H1 (cell line): ENCODE measurements around the gene FBXO44. TPM values are rescaled to one million over a fixed set of nuclear protein-coding genes. Genes with fewer than 3 reads are reported as not detected.

Experiments
- CTCF ChIA-PET: fragments of 300-600 bp; sonication (Branson Sonifier 250); formaldehyde crosslinking; loops from one replicate; lab custom pipeline; 2021; ENCODE audit not compliant: partially characterized antibody; lab: Charles Lee
- POLR2A ChIA-PET: fragments of 300-600 bp; sonication (Branson Sonifier 250); formaldehyde crosslinking; loops from one replicate; lab custom pipeline; 2021; ENCODE audit warnings: inconsistent platforms; ENCODE audit not compliant: partially characterized antibody; lab: Charles Lee
- DNase-seq, 2 experiments: peaks; one replicate each; pipeline versions ENCODE4 v3.0.0 to v3.0.0-alpha.2; 2010 to 2022; ENCODE audit warnings: low spot score in 2 of 2, low read depth in 1 of 2, mixed read lengths in 1 of 2
- FAIRE-seq: peaks from 2 replicates; lab custom pipeline; 2011; peaks lifted over from hg19 to GRCh38; lab: Jason Lieb, UNC
- H2AFZ ChIP-seq: 2 replicates; pipeline ENCODE4 v1.8.1; 2012; ENCODE audit warnings: low read length, inconsistent platforms
- H2AK5ac ChIP-seq: 2 replicates; pipeline ENCODE4 v1.6.1; 2013; ENCODE audit warnings: low read depth, low read length
- H2BK120ac ChIP-seq: replicated peaks from 2 replicates; pipeline ENCODE3; 2013; ENCODE audit warnings: low read depth, low read length, inconsistent platforms
- H2BK12ac ChIP-seq: 2 replicates; pipeline ENCODE4 v1.6.1; 2013; ENCODE audit warnings: low read depth, low read length
- H2BK15ac ChIP-seq: 2 replicates; pipeline ENCODE4 v1.6.1; 2013; ENCODE audit warnings: low read length
- H2BK20ac ChIP-seq: 2 replicates; pipeline ENCODE4 v1.6.1; 2013; ENCODE audit warnings: low read length
- H2BK5ac ChIP-seq: 2 replicates; pipeline ENCODE4 v1.6.1; 2013; ENCODE audit warnings: low read depth, low read length
- H3K14ac ChIP-seq: 2 replicates; pipeline ENCODE4 v1.6.1; 2013; ENCODE audit warnings: inconsistent platforms; ENCODE audit not compliant: insufficient read length
- H3K18ac ChIP-seq: 2 replicates; pipeline ENCODE4 v1.6.1; 2013; ENCODE audit warnings: low read length; ENCODE audit errors: extremely low read depth
- H3K23ac ChIP-seq: 2 replicates; pipeline ENCODE4 v1.6.1; 2013; ENCODE audit warnings: inconsistent platforms; ENCODE audit not compliant: insufficient read length
- H3K23me2 ChIP-seq: 2 replicates; pipeline ENCODE4 v1.6.1; 2013; ENCODE audit warnings: low read depth, low read length
- H3K27ac ChIP-seq: 2 replicates; pipeline ENCODE4 v1.6.1; 2011; ENCODE audit warnings: low read depth, low read length, inconsistent platforms
- H3K27me3 ChIP-seq, 4 experiments: replicated peaks in 1 of 4; 1 replicate in 1 of 4; 2 replicates in 3 of 4; pipeline versions ENCODE4 v1.6.1 to v1.8.1; 2011 to 2013; ENCODE audit warnings: low read length in 3 of 4, mild to moderate bottlenecking in 3 of 4, inconsistent platforms in 2 of 4, mixed read lengths in 2 of 4, moderate library complexity in 1 of 4; ENCODE audit not compliant: control insufficient read depth in 3 of 4, insufficient read depth in 3 of 4; ENCODE audit errors: extremely low read depth in 1 of 4
- H3K36me3 ChIP-seq, 4 experiments: 2 replicates each; pipeline versions ENCODE4 v1.6.1 to v1.8.1; 2011 to 2013; ENCODE audit warnings: mild to moderate bottlenecking in 4 of 4, low read length in 3 of 4, moderate library complexity in 2 of 4, control low read depth in 1 of 4, inconsistent platforms in 1 of 4; ENCODE audit not compliant: insufficient read depth in 4 of 4, control insufficient read depth in 2 of 4
- H3K4ac ChIP-seq: replicated peaks from 2 replicates; pipeline ENCODE3; 2013; ENCODE audit warnings: low read length, low read depth, mixed read lengths, inconsistent platforms; ENCODE audit not compliant: insufficient read length
- H3K4me1 ChIP-seq, 4 experiments: replicated peaks in 1 of 4; 1 replicate in 1 of 4; 2 replicates in 3 of 4; pipeline versions ENCODE4 v1.6.1 to v1.8.1; 2011 to 2013; ENCODE audit warnings: low read length in 3 of 4, inconsistent platforms in 2 of 4, mixed read lengths in 1 of 4; ENCODE audit not compliant: insufficient read depth in 4 of 4, control insufficient read depth in 3 of 4
- H3K4me2 ChIP-seq, 2 experiments: 2 replicates each; pipeline versions ENCODE4 v1.6.1 to v1.8.1; 2011 to 2013; ENCODE audit warnings: low read depth in 2 of 2, low read length in 2 of 2, control low read depth in 1 of 2, inconsistent platforms in 1 of 2, mild to moderate bottlenecking in 1 of 2; ENCODE audit not compliant: insufficient read depth in 1 of 2
- H3K4me3 ChIP-seq, 4 experiments: fragments of 200-600, 300-600 bp in 1 of 4; sonication (generic), shearing (Covaris generic), sonication (Bioruptor Twin) in 1 of 4; 2 replicates each; pipeline versions ENCODE4 v1.5.1 to v1.8.1; 2011 to 2016; ENCODE audit warnings: low read length in 4 of 4, low read depth in 3 of 4, control low read depth in 2 of 4, inconsistent platforms in 2 of 4, mild to moderate bottlenecking in 2 of 4, mixed read lengths in 1 of 4, moderate library complexity in 1 of 4; ENCODE audit not compliant: insufficient read depth in 2 of 4; ENCODE audit errors: extremely low read depth in 1 of 4
- H3K56ac ChIP-seq: replicated peaks from 2 replicates; pipeline ENCODE3; 2013; ENCODE audit warnings: low read depth, mild to moderate bottlenecking, mixed read lengths, low read length, inconsistent platforms; ENCODE audit not compliant: insufficient read length
- H3K79me1 ChIP-seq: 2 replicates; pipeline ENCODE4 v1.6.1; 2013; ENCODE audit warnings: low read depth, low read length, control low read depth
- H3K79me2 ChIP-seq, 2 experiments: 2 replicates each; pipeline versions ENCODE4 v1.6.1 to v1.8.1; 2012 to 2013; ENCODE audit warnings: low read length in 2 of 2, mild to moderate bottlenecking in 2 of 2, inconsistent platforms in 1 of 2; ENCODE audit not compliant: insufficient read depth in 2 of 2, control insufficient read depth in 1 of 2
- H3K9ac ChIP-seq, 4 experiments: replicated peaks in 1 of 4; 1 replicate in 1 of 4; 2 replicates in 3 of 4; pipeline versions ENCODE4 v1.6.1 to v1.8.1; 2011 to 2013; ENCODE audit warnings: low read depth in 3 of 4, low read length in 3 of 4, control low read depth in 2 of 4, mild to moderate bottlenecking in 2 of 4, moderate library complexity in 2 of 4, inconsistent platforms in 1 of 4; ENCODE audit errors: extremely low read depth in 1 of 4
- H3K9me3 ChIP-seq, 2 experiments: 2 replicates each; pipeline versions ENCODE4 v1.6.1 to v1.8.1; 2012 to 2013; ENCODE audit warnings: mild to moderate bottlenecking in 2 of 2, moderate library complexity in 2 of 2, control low read depth in 1 of 2, inconsistent platforms in 1 of 2, low read depth in 1 of 2, low read length in 1 of 2, mixed read lengths in 1 of 2; ENCODE audit not compliant: insufficient read depth in 2 of 2
- H4K20me1 ChIP-seq, 2 experiments: replicated peaks in 1 of 2; 2 replicates each; pipeline versions ENCODE3 to v1.8.1; 2011 to 2013; ENCODE audit warnings: inconsistent platforms in 2 of 2, low read length in 2 of 2, mild to moderate bottlenecking in 1 of 2; ENCODE audit not compliant: insufficient read depth in 2 of 2, control insufficient read depth in 1 of 2
- H4K5ac ChIP-seq: 2 replicates; pipeline ENCODE4 v1.6.1; 2013; ENCODE audit warnings: low read length, low read depth, mixed read lengths, inconsistent platforms; ENCODE audit not compliant: insufficient read length
- H4K8ac ChIP-seq: 2 replicates; pipeline ENCODE4 v1.8.0; 2013; ENCODE audit warnings: mild to moderate bottlenecking, moderate library complexity, low read length, inconsistent platforms; ENCODE audit not compliant: insufficient read depth; ENCODE audit errors: extremely low read depth
- H4K91ac ChIP-seq: replicated peaks from 2 replicates; pipeline ENCODE3; 2013; ENCODE audit warnings: low read length, mixed read lengths, inconsistent platforms; ENCODE audit not compliant: insufficient read length
- CHD2 ChIP-seq: IDR thresholded peaks from 2 replicates; pipeline ENCODE4 v1.6.1; 2012; ENCODE audit warnings: low read length, improper control_type of control experiment
- CTCF ChIP-seq, 3 experiments: IDR thresholded peaks; 1 replicate in 2 of 3; 2 replicates in 1 of 3; pipeline versions ENCODE4 v1.5.1 to v1.6.1; 2011; ENCODE audit warnings: low read length in 3 of 3, mild to moderate bottlenecking in 3 of 3, inconsistent platforms in 2 of 3, low read depth in 1 of 3, moderate library complexity in 1 of 3; ENCODE audit not compliant: insufficient read depth in 1 of 3; ENCODE audit errors: control extremely low read depth in 1 of 3
- FOSL1 ChIP-seq: IDR thresholded peaks from 2 replicates; pipeline ENCODE4 v1.6.1; 2011; ENCODE audit warnings: mild to moderate bottlenecking, low read depth, low read length, moderate library complexity; ENCODE audit not compliant: insufficient read depth
- KDM1A ChIP-seq: fragments of 200-600, 300-600 bp; sonication (generic); IDR thresholded peaks from 2 replicates; pipeline ENCODE4 v1.7.1; 2016; ENCODE audit warnings: mild to moderate bottlenecking, low read length, borderline replicate concordance
- KDM5A ChIP-seq: fragments of 200-600 bp; IDR thresholded peaks from 2 replicates; pipeline ENCODE4 v1.7.1; 2012; ENCODE audit warnings: mild to moderate bottlenecking, low read length, inconsistent platforms, mixed read lengths
- MAFK ChIP-seq: IDR thresholded peaks from 2 replicates; pipeline ENCODE4 v1.6.1; 2012; ENCODE audit warnings: low read depth, mild to moderate bottlenecking, improper control_type of control experiment, low read length
- WGBS, 2 experiments: shearing (Covaris generic) in 1 of 2; methylation state at CpG; one replicate each; pipeline versions ENCODE4 v1.1.6 to v1.1.7; 2013 to 2015; ENCODE audit warnings: low lambda C conversion rate in 2 of 2, mixed read lengths in 2 of 2, inconsistent platforms in 1 of 2, low coverage in 1 of 2, missing lambda C conversion rate in 1 of 2; ENCODE audit not compliant: insufficient replicate concordance in 2 of 2, insufficient coverage in 1 of 2, insufficient read length in 1 of 2; ENCODE audit errors: extremely low coverage in 1 of 2, missing lambda C conversion rate in 1 of 2; 5-methylcytosine and 5-hydroxymethylcytosine counted together
- polyA plus RNA-seq, 7 experiments: library from polyadenylated mRNA; depleted of rRNA in 3 of 7; stranded (reverse) in 5 of 7; unstranded in 2 of 7; fragments of >200 nt in 5 of 7; fragments of 200-250 nt in 2 of 7; gene quantifications; 1 replicate in 5 of 7; 2 replicates in 1 of 7; 4 replicates in 1 of 7; pipeline versions ENCODE4 v1.2.1 to v1.2.3, GENCODE V29; 2011 to 2013; ENCODE audit warnings: missing spikeins in 2 of 7, mixed read lengths in 2 of 7
- total RNA-seq: library from RNA; stranded (reverse); fragmentation: NEBNext Ultra II Directional; extraction: Animal tissue kit (Norgen Biotek cat#: 25700); gene quantifications from 2 replicates; pipeline ENCODE4 v1.2.1, GENCODE V29; 2021
- TF ChIP-seq, protein P1 (sequence below): IDR thresholded peaks from 2 replicates; pipeline ENCODE4 v1.6.1; 2012; ENCODE audit warnings: low read length, inconsistent platforms

Gene FBXO44
- total and polyA plus RNA-seq, 2 of the 8 experiments (the other 6 are each of a cell fraction or from before 2014, with no cell fraction given), result 27.0 to 27.2 TPM

DNA sequence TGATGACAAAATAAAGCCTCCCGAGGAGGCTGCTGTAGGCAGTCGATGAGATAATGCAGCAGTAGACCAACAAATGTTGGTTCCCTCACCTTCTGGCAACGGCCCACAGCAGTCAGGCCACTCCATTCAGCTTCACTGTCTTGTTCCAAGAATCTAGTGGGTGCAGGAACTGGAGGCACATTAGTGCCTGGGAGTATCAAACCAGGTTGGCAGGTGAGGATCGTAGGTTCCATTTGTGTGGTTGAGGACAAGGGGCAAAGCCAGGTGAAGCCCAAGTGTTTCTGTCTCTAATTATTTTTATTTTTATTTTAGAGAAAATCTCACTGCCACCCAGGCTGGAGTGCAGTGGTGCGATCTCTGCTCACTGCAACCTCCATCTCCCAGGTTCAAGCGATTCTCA is 13.7 kb upstream of the FBXO44 start:
- Histone ChIP-seq H3K79me1 (no peaks in the 10 kb centered on the region), H2BK120ac (no peak overlapping the region), H3K14ac (no peak overlapping the region), H3K9ac (no peak overlapping the region), H2AFZ (no peak overlapping the region), H3K27me3 (no peaks in the 10 kb centered on the region; a peak in 1 of 7 replicates), H3K56ac (no peak overlapping the region), H2BK15ac (no peak overlapping the region), H3K4me1 (no peaks in the 10 kb centered on the region), H3K27ac (no peak overlapping the region), H2AK5ac (no peak overlapping the region), H3K23me2 (no peaks in the 10 kb centered on the region), H3K4me2 (no peak overlapping the region), H2BK5ac (no peak overlapping the region), H3K9me3 (no peaks in the 10 kb centered on the region), H4K5ac (no peak overlapping the region), H3K79me2 (no peaks in the 10 kb centered on the region), H4K8ac (no peak overlapping the region), H4K91ac (no peak overlapping the region), H2BK12ac (no peak overlapping the region), H3K18ac (no peak overlapping the region), H4K20me1 (peaks cover 1 to 4% of the 10 kb centered on the region in 2 experiments), H3K36me3 (no peaks in the 10 kb centered on the region), H2BK20ac (no peak overlapping the region), H3K4ac (no peak overlapping the region), H3K4me3 (no peak overlapping the region), H3K23ac (no peak overlapping the region)
- DNase-seq (no peak), FAIRE-seq (no peak)
- ChIA-PET CTCF (interaction anchor here (0.6 to 6.3 kb wide), 33 partner anchors 7 to 603 kb away, joined by 3 to 66 read pairs (median 4); partner anchors contain the start of gene DISP3), POLR2A (interaction anchor here (0.7 to 3.4 kb wide), 9 partner anchors 9 to 604 kb away, joined by 3 to 12 read pairs (median 4); partner anchors contain the start of genes DISP3, DRAXIN and MTOR)
- WGBS, 2 experiments, result 89% methylated on average over 6 of the region's 6 CpGs; no CpG with 5 or more reads in 1 of the 2 experiments
- TF ChIP-seq MAFK (no peak), CHD2 (no peak), CTCF (IDR thresholded peaks at IDR 0.05; ENCODE audit: control extremely low read depth in 1 of 3, insufficient read depth in 1 of 3, low read depth in 1 of 3, low read length in 3 of 3) (no peak), KDM5A (no peak), KDM1A (no peak), FOSL1 (no peak)
- TF ChIP-seq, protein P1, sequence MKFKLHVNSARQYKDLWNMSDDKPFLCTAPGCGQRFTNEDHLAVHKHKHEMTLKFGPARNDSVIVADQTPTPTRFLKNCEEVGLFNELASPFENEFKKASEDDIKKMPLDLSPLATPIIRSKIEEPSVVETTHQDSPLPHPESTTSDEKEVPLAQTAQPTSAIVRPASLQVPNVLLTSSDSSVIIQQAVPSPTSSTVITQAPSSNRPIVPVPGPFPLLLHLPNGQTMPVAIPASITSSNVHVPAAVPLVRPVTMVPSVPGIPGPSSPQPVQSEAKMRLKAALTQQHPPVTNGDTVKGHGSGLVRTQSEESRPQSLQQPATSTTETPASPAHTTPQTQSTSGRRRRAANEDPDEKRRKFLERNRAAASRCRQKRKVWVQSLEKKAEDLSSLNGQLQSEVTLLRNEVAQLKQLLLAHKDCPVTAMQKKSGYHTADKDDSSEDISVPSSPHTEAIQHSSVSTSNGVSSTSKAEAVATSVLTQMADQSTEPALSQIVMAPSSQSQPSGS, result no peak
